HG02610 (cell line): ENCODE results near the gene GPR17.

Experiments
- ATAC-seq: cut with Tn5 transposase; IDR thresholded peaks from one replicate; pipeline ENCODE4 v1.9.1; 2021; ENCODE audit warnings: mild to moderate bottlenecking, moderate library complexity; ENCODE audit not compliant: unreplicated experiment

GPR17 gene

GRCh38 chr2:127681976-127682857 lies 36.3 kb downstream of the GPR17 start:
- no peak for ATAC-seq

GRCh38 chr2:127683056-127683455 lies 37.1 kb downstream of the GPR17 start:
- no peak for ATAC-seq

GRCh38 chr2:127683757-127684156 lies 37.8 kb downstream of the GPR17 start:
- no peak for ATAC-seq

GRCh38 chr2:127685410-127686080 lies 39.6 kb downstream of the GPR17 start:
- no peak for ATAC-seq

- no peak for ATAC-seq
These were observed 42.5 kb downstream of the GPR17 start for GRCh38 chr2:127688405-127688804.

GRCh38 chr2:127690696-127691095 lies 44.7 kb downstream of the GPR17 start:
- ATAC-seq, result no peak

GRCh38 chr2:127694986-127695385 lies 49.0 kb downstream of the GPR17 start:
- no peak for ATAC-seq

GRCh38 chr2:127695491-127696472 lies 49.8 kb downstream of the GPR17 start:
- ATAC-seq, result no peak

GRCh38 chr2:127697482-127698180 lies 51.7 kb downstream of the GPR17 start:
- no peak for ATAC-seq

GRCh38 chr2:127698553-127699355 lies 52.8 kb downstream of the GPR17 start:
- ATAC-seq, result no peak

GRCh38 chr2:127700527-127701192 lies 54.7 kb downstream of the GPR17 start:
- ATAC-seq, result peak; percentile 33

GRCh38 chr2:127701193-127701650 lies 55.3 kb downstream of the GPR17 start, which contains the start of gene SFT2D3:
TSS of gene SFT2D3 (plus strand) at chr2:127701497. CDS start at chr2:127701529, 32 bp downstream.
- peak; percentile 76 for ATAC-seq

- peak; percentile 69 for ATAC-seq
These were observed 55.9 kb downstream of the GPR17 start for GRCh38 chr2:127701651-127702394.
